Duodenal mucosa (tissue), 2 donors: ENCODE data around the gene ZNF121.

ENCODE experiments used
- H3K27ac ChIP-seq: one replicate; pipeline ENCODE4 v1.7.0; 2013; ENCODE audit warnings: low read depth, low read length
- H3K27me3 ChIP-seq, 2 donors: one replicate each; pipeline ENCODE4 v1.7.0; 2013; ENCODE audit warnings: low read length in 2 of 2, control low read depth in 1 of 2; ENCODE audit not compliant: insufficient read depth in 2 of 2, control insufficient read depth in 1 of 2
- H3K36me3 ChIP-seq, 2 donors: one replicate each; pipeline ENCODE4 v1.7.0; 2013; ENCODE audit warnings: low read length in 2 of 2, control low read depth in 1 of 2; ENCODE audit not compliant: insufficient read depth in 2 of 2, control insufficient read depth in 1 of 2
- H3K4me1 ChIP-seq, 2 donors: one replicate each; pipeline ENCODE4 v1.7.0; 2013; ENCODE audit warnings: low read length in 2 of 2, control low read depth in 1 of 2; ENCODE audit not compliant: insufficient read depth in 2 of 2, control insufficient read depth in 1 of 2
- H3K4me3 ChIP-seq, 2 donors: one replicate each; pipeline ENCODE4 v1.7.0; 2013; ENCODE audit warnings: low read length in 2 of 2, low read depth in 1 of 2
- H3K9ac ChIP-seq, 2 donors: one replicate each; pipeline ENCODE4 v1.7.0; 2013; ENCODE audit warnings: low read length in 2 of 2, low read depth in 1 of 2
- H3K9me3 ChIP-seq, 2 donors: one replicate each; pipeline ENCODE4 v1.7.0; 2013; ENCODE audit warnings: low read length in 2 of 2, control low read depth in 1 of 2; ENCODE audit not compliant: control insufficient read depth in 1 of 2

ZNF121 gene

GRCh38 chr19:9584073-9584833 lies at the start of gene ZNF121:
Gene ZNF121 (minus strand): TSS chr19:9584504. CDS start chr19:9568097, 16,407 bp downstream.
- H3K36me3 ChIP-seq, result peaks cover 3 to 15% of the 10 kb centered on the region in 2 donors

GRCh38 chr19:9627856-9628255 lies 43.6 kb upstream of the ZNF121 start:
- Histone ChIP-seq H3K4me3 (no peak overlapping the region), H3K9me3 (no peaks in the 10 kb centered on the region), H3K4me1 (no peaks in the 10 kb centered on the region), H3K27ac (no peak overlapping the region), H3K27me3 (no peaks in the 10 kb centered on the region), H3K36me3 (peaks cover 5% of the 10 kb centered on the region in 2 donors), H3K9ac (no peak overlapping the region)

More at GRCh38 chr19:9584073-9584833, at the start of gene ZNF121:
- Histone ChIP-seq H3K9ac (peak within 1 kb of the TSS; percentile 82 to 95), H3K4me3 (peak within 1 kb of the TSS; percentile 85 to 98), H3K27me3 (peaks cover 0 to 2% of the 10 kb centered on the region in 2 donors), H3K27ac (peak within 1 kb of the TSS; percentile 76), H3K4me1 (peaks cover 0 to 3% of the 10 kb centered on the region in 2 donors), H3K9me3 (peaks cover 12 to 13% of the 10 kb centered on the region in 2 donors)

DNA sequence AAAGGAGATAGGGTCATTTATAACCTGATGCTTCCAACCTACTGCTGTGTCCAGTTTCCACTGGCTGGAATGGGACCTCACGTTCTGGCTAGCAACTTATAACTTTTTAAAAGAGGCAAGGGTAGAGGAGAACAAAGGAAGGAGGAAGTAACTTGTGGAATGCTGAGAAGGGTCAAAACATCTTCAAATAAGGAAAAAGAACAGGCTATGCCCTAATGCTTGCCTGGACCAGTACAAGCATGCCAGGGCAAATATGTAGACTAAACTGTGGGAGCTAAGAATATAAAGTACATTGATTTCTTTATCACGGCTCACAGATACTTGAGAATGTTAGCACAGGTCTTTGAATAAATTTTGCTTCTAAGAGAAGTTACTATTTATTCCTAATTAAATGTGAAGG lies 38.2 kb upstream of the ZNF121 start:
- Histone ChIP-seq H3K9me3 (no peaks in the 10 kb centered on the region), H3K4me1 (peaks cover 0 to 14% of the 10 kb centered on the region in 2 donors), H3K9ac (no peak overlapping the region), H3K4me3 (no peak overlapping the region), H3K36me3 (peaks cover 7 to 17% of the 10 kb centered on the region in 2 donors), H3K27me3 (no peaks in the 10 kb centered on the region), H3K27ac (no peak overlapping the region)

- Histone ChIP-seq H3K4me1 (peaks cover 0 to 14% of the 10 kb centered on the region in 2 donors), H3K27ac (peak within 1 kb of the TSS; percentile 94), H3K36me3 (peaks cover 11 to 28% of the 10 kb centered on the region in 2 donors), H3K9ac (peak within 1 kb of the TSS; percentile 90 to 96), H3K27me3 (no peaks in the 10 kb centered on the region), H3K9me3 (no peaks in the 10 kb centered on the region), H3K4me3 (peak within 1 kb of the TSS; percentile 92 to 97)
Measured at GRCh38 chr19:9621156-9622037, 37.1 kb upstream of the ZNF121 start, which contains the start of gene ZNF561. Gene ZNF561 (minus strand): TSS chr19:9621232. CDS start chr19:9619456, 1,776 bp downstream.

GRCh38 chr19:9620842-9621155 lies 36.5 kb upstream of the ZNF121 start:
- Histone ChIP-seq H3K4me3 (peak overlapping the region; percentile 92 to 97), H3K27ac (peak overlapping the region; percentile 94), H3K36me3 (peaks cover 13 to 34% of the 10 kb centered on the region in 2 donors), H3K9me3 (no peaks in the 10 kb centered on the region), H3K9ac (peak overlapping the region; percentile 90 to 96), H3K27me3 (no peaks in the 10 kb centered on the region), H3K4me1 (peaks cover 0 to 14% of the 10 kb centered on the region in 2 donors)

DNA sequence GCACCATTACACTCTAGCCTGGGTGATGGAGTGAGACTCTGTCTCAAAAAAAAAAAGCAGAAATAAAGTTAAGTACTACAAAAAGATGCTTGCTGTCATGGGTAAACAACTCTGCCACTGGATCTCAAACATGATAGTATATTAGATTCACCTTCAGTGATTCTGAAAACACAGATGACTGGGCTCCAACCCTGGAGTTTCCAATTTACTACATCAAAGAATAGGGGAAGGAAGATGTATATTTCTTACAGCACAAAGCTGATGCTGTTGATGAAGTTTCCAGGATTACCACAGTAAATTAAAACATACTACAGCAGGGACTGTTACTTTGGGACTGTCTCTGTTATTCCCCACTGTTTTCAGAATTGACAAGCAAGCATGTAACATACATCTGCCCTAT lies 31.5 kb upstream of the ZNF121 start:
- H3K4me3 ChIP-seq, result no peak overlapping the region
- peaks cover 0 to 8% of the 10 kb centered on the region in 2 donors for H3K4me1 ChIP-seq
- H3K27me3 ChIP-seq, result no peaks in the 10 kb centered on the region
- H3K36me3 ChIP-seq, result peaks cover 47 to 83% of the 10 kb centered on the region in 2 donors
- no peak overlapping the region for H3K27ac ChIP-seq
- no peak overlapping the region for H3K9ac ChIP-seq
- peaks cover 25 to 29% of the 10 kb centered on the region in 2 donors for H3K9me3 ChIP-seq

GRCh38 chr19:9610484-9611113 lies 26.3 kb upstream of the ZNF121 start:
- H3K27me3 ChIP-seq, result no peaks in the 10 kb centered on the region
- H3K27ac ChIP-seq, result no peak overlapping the region
- no peak overlapping the region for H3K9ac ChIP-seq
- no peak overlapping the region for H3K4me3 ChIP-seq
- peaks cover 54 to 62% of the 10 kb centered on the region in 2 donors for H3K9me3 ChIP-seq
- peaks cover 45 to 68% of the 10 kb centered on the region in 2 donors for H3K36me3 ChIP-seq
- H3K4me1 ChIP-seq, result no peaks in the 10 kb centered on the region

DNA sequence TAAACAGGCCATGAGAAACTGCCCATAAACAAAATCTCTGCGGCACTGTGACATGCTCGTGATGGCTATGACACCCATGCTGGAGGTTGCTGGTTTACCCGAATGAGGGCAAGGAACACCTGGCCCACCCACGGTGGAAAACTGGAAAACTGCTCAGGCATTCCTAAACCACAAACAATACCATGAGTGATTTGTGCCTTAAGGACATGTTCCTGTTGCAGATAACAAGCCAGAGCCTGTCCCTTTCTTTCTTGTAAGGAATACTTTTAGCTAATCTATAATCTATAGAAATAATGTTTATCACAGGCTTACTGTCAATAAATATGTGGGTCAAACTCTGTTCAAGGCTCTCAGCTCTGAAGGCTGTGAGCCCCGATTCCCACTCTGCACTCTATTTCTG lies 24.6 kb upstream of the ZNF121 start:
- Histone ChIP-seq H3K27ac (no peak overlapping the region), H3K27me3 (no peaks in the 10 kb centered on the region), H3K36me3 (peaks cover 38 to 51% of the 10 kb centered on the region in 2 donors), H3K9ac (no peak overlapping the region), H3K4me3 (no peak overlapping the region), H3K9me3 (peaks cover 53 to 65% of the 10 kb centered on the region in 2 donors), H3K4me1 (no peaks in the 10 kb centered on the region)

GRCh38 chr19:9597027-9597426 lies 12.7 kb upstream of the ZNF121 start:
- Histone ChIP-seq H3K27me3 (no peaks in the 10 kb centered on the region), H3K9me3 (peaks cover 6 to 14% of the 10 kb centered on the region in 2 donors), H3K9ac (no peak overlapping the region), H3K27ac (no peak overlapping the region), H3K36me3 (no peaks in the 10 kb centered on the region), H3K4me3 (no peak overlapping the region), H3K4me1 (no peaks in the 10 kb centered on the region)
